ENCODE results near the gene SV2C. TPM values are rescaled to one million over a fixed set of nuclear protein-coding genes. Genes with fewer than 3 reads are reported as not detected.

Gene SV2C
- total RNA-seq, 2 donors from 2014 or later, result not detected

GRCh38 chr5:76401801-76402250, 318.6 kb downstream of the SV2C start:
- Mint-ChIP-seq H3K27ac (peak overlapping the region; percentile 87), H3K36me3 (ENCODE audit: low read depth) (no peaks in the 10 kb centered on the region), H3K27me3 (ENCODE audit: insufficient read depth) (peaks cover 41% of the 10 kb centered on the region), H3K4me3 (peak overlapping the region; percentile 77), H3K9me3 (no peaks in the 10 kb centered on the region), H3K4me1 (peaks cover 17% of the 10 kb centered on the region)
- H3K36me3 ChIP-seq (ENCODE audit: control insufficient read depth, insufficient read depth, low read length), result no peaks in the 10 kb centered on the region
- peak overlapping the region; percentile 88 for H3K4me3 ChIP-seq (ENCODE audit: low read length)
- H3K27me3 ChIP-seq (ENCODE audit: control insufficient read depth, insufficient read depth, low read length, poor library complexity, severe bottlenecking), result peaks cover 18% of the 10 kb centered on the region
- no peak for DNase-seq
- TF ChIP-seq CTCF (conservative IDR thresholded peaks at IDR 0.05), result no peak
- no peak overlapping the region for H3K27ac ChIP-seq (ENCODE audit: low read depth, low read length)
- WGBS, 2 experiments (ENCODE audit: insufficient coverage in 1 of 2, insufficient read length in 1 of 2), result 87% methylated on average over 8 to 11 of the region's 11 CpGs
- H3K4me1 ChIP-seq (ENCODE audit: control insufficient read depth, insufficient read depth, low read length), result no peaks in the 10 kb centered on the region
- no peaks in the 10 kb centered on the region for H3K9me3 ChIP-seq (ENCODE audit: control insufficient read depth, low read length)
- H3K9ac ChIP-seq (ENCODE audit: extremely low read depth, low read length, poor library complexity, severe bottlenecking), result no peak overlapping the region

- no peak for TF ChIP-seq CTCF (conservative IDR thresholded peaks at IDR 0.05)
- H3K36me3 ChIP-seq (ENCODE audit: control insufficient read depth, insufficient read depth, low read length), result no peaks in the 10 kb centered on the region
- Mint-ChIP-seq H3K4me1 (peaks cover 17% of the 10 kb centered on the region), H3K27ac (peak overlapping the region; percentile 87), H3K27me3 (ENCODE audit: insufficient read depth) (peaks cover 43% of the 10 kb centered on the region), H3K9me3 (no peaks in the 10 kb centered on the region), H3K4me3 (peak overlapping the region; percentile 77), H3K36me3 (ENCODE audit: low read depth) (no peaks in the 10 kb centered on the region)
- H3K27me3 ChIP-seq (ENCODE audit: control insufficient read depth, insufficient read depth, low read length, poor library complexity, severe bottlenecking), result peaks cover 18% of the 10 kb centered on the region
- no peak overlapping the region for H3K27ac ChIP-seq (ENCODE audit: low read depth, low read length)
- no peaks in the 10 kb centered on the region for H3K4me1 ChIP-seq (ENCODE audit: control insufficient read depth, insufficient read depth, low read length)
- H3K4me3 ChIP-seq (ENCODE audit: low read length), result peak overlapping the region; percentile 88
- no peaks in the 10 kb centered on the region for H3K9me3 ChIP-seq (ENCODE audit: control insufficient read depth, low read length)
- H3K9ac ChIP-seq (ENCODE audit: extremely low read depth, low read length, poor library complexity, severe bottlenecking), result peak overlapping the region; percentile 74
- 20 to 34% methylated on average over 14 to 24 of the region's 25 CpGs for WGBS, 2 experiments (ENCODE audit: insufficient coverage in 1 of 2, insufficient read length in 1 of 2)
- peak; percentile 87 for DNase-seq
Measured at GRCh38 chr5:76402251-76402885, 319.2 kb downstream of the SV2C start.

GRCh38 chr5:76402886-76403765, 319.9 kb downstream of the SV2C start, which contains the start of gene IQGAP2:
TSS of gene IQGAP2 (plus strand) at chr5:76403285. CDS start at chr5:76403546, 261 bp downstream.
- WGBS, 2 experiments (ENCODE audit: insufficient coverage in 1 of 2, insufficient read length in 1 of 2), result 0 to 1% methylated on average over 38 to 92 of the region's 92 CpGs
- Mint-ChIP-seq H3K4me1 (peaks cover 17% of the 10 kb centered on the region), H3K4me3 (peak within 1 kb of the TSS; percentile 77), H3K27me3 (ENCODE audit: insufficient read depth) (peaks cover 47% of the 10 kb centered on the region), H3K36me3 (ENCODE audit: low read depth) (no peaks in the 10 kb centered on the region), H3K9me3 (no peaks in the 10 kb centered on the region), H3K27ac (peak within 1 kb of the TSS; percentile 90)
- DNase-seq, result peak; percentile 90
- peak within 1 kb of the TSS; percentile 74 for H3K9ac ChIP-seq (ENCODE audit: extremely low read depth, low read length, poor library complexity, severe bottlenecking)
- peaks cover 18% of the 10 kb centered on the region for H3K27me3 ChIP-seq (ENCODE audit: control insufficient read depth, insufficient read depth, low read length, poor library complexity, severe bottlenecking)
- no peaks in the 10 kb centered on the region for H3K4me1 ChIP-seq (ENCODE audit: control insufficient read depth, insufficient read depth, low read length)
- H3K4me3 ChIP-seq (ENCODE audit: low read length), result peak within 1 kb of the TSS; percentile 88
- peak within 1 kb of the TSS; percentile 13 for H3K27ac ChIP-seq (ENCODE audit: low read depth, low read length)
- TF ChIP-seq CTCF (conservative IDR thresholded peaks at IDR 0.05), result peak; percentile 93
- no peaks in the 10 kb centered on the region for H3K9me3 ChIP-seq (ENCODE audit: control insufficient read depth, low read length)
- H3K36me3 ChIP-seq (ENCODE audit: control insufficient read depth, insufficient read depth, low read length), result no peaks in the 10 kb centered on the region

Measured in endodermal cell (in vitro differentiated cells).